Astrocyte (in vitro differentiated cells and primary cell): ENCODE results near the gene LUZP2. TPM values are rescaled to one million over a fixed set of nuclear protein-coding genes. Genes with fewer than 3 reads are reported as not detected.

ENCODE experiments used
- DNase-seq: peaks from one replicate; pipeline ENCODE4 v3.0.0-alpha.2; 2010; ENCODE audit warnings: low read depth
- FAIRE-seq: peaks from 2 replicates; lab custom pipeline; 2011; peaks lifted over from hg19 to GRCh38; lab: Jason Lieb, UNC
- H2AFZ ChIP-seq: 2 replicates; pipeline ENCODE4 v1.6.0; 2012; ENCODE audit warnings: low read depth, low read length, inconsistent platforms
- H3K27ac ChIP-seq: 2 replicates; pipeline ENCODE4 v1.5.1; 2011; ENCODE audit warnings: low read depth, low read length, inconsistent platforms
- H3K27me3 ChIP-seq: 2 replicates; pipeline ENCODE4 v1.6.0; 2011; ENCODE audit warnings: low read length, inconsistent platforms; ENCODE audit not compliant: insufficient read depth
- H3K36me3 ChIP-seq: 2 replicates; pipeline ENCODE4 v1.5.1; 2011; ENCODE audit warnings: low read length, inconsistent platforms; ENCODE audit not compliant: insufficient read depth
- H3K4me1 ChIP-seq: 2 replicates; pipeline ENCODE4 v1.5.1; 2011; ENCODE audit warnings: low read length, inconsistent platforms; ENCODE audit not compliant: insufficient read depth
- H3K4me2 ChIP-seq: 2 replicates; pipeline ENCODE4 v1.6.0; 2012; ENCODE audit warnings: low read length, inconsistent platforms
- H3K4me3 ChIP-seq: 2 replicates; pipeline ENCODE4 v1.5.1; 2011; ENCODE audit warnings: low read depth, mild to moderate bottlenecking, low read length, inconsistent platforms; ENCODE audit not compliant: insufficient read depth
- H3K79me2 ChIP-seq: 2 replicates; pipeline ENCODE4 v1.6.0; 2012; ENCODE audit warnings: mild to moderate bottlenecking, low read length, inconsistent platforms; ENCODE audit not compliant: insufficient read depth
- H3K9ac ChIP-seq: 2 replicates; pipeline ENCODE4 v1.6.0; 2012; ENCODE audit warnings: mild to moderate bottlenecking, low read length, inconsistent platforms
- H3K9me3 ChIP-seq: 2 replicates; pipeline ENCODE4 v1.5.1; 2012; ENCODE audit warnings: low read depth, mild to moderate bottlenecking, low read length, inconsistent platforms; ENCODE audit not compliant: insufficient read depth
- H4K20me1 ChIP-seq: 2 replicates; pipeline ENCODE4 v1.6.0; 2012; ENCODE audit warnings: low read length, inconsistent platforms; ENCODE audit not compliant: insufficient read depth
- H3K27ac Mint-ChIP-seq: one replicate; pipeline ENCODE4 v1.8.0; 2021; ENCODE audit warnings: mild to moderate bottlenecking, mixed read lengths; ENCODE audit not compliant: unreplicated experiment
- H3K27me3 Mint-ChIP-seq: one replicate; pipeline ENCODE4 v1.8.0; 2021; ENCODE audit warnings: low read depth, mixed read lengths; ENCODE audit not compliant: unreplicated experiment
- H3K36me3 Mint-ChIP-seq: one replicate; pipeline ENCODE4 v1.8.0; 2021; ENCODE audit warnings: low read depth, mixed read lengths; ENCODE audit not compliant: unreplicated experiment
- H3K4me1 Mint-ChIP-seq: one replicate; pipeline ENCODE4 v1.8.0; 2021; ENCODE audit warnings: low read depth, mixed read lengths; ENCODE audit not compliant: unreplicated experiment
- H3K4me3 Mint-ChIP-seq: one replicate; pipeline ENCODE4 v1.8.0; 2021; ENCODE audit warnings: mild to moderate bottlenecking, moderate library complexity, mixed read lengths; ENCODE audit not compliant: unreplicated experiment
- H3K9me3 Mint-ChIP-seq: one replicate; pipeline ENCODE4 v1.8.0; 2021; ENCODE audit warnings: mild to moderate bottlenecking, mixed read lengths; ENCODE audit not compliant: unreplicated experiment
- EZH2 ChIP-seq: IDR thresholded peaks from 2 replicates; pipeline ENCODE4 v1.6.1; 2012; ENCODE audit warnings: mild to moderate bottlenecking, low read length, inconsistent platforms; ENCODE audit not compliant: insufficient read depth
- total RNA-seq: library from RNA; stranded (reverse); gene quantifications from 2 replicates; pipeline ENCODE4 v1.2.1, GENCODE V29; 2021
- TF ChIP-seq, protein P1 (sequence below): IDR thresholded peaks from 2 replicates; pipeline ENCODE4 v1.5.1; 2011; ENCODE audit warnings: low read depth, mild to moderate bottlenecking, inconsistent platforms, low read length, moderate library complexity; ENCODE audit not compliant: insufficient read depth

Gene LUZP2
- total RNA-seq, 1 donor from 2014 or later = 2.3 TPM

DNA sequence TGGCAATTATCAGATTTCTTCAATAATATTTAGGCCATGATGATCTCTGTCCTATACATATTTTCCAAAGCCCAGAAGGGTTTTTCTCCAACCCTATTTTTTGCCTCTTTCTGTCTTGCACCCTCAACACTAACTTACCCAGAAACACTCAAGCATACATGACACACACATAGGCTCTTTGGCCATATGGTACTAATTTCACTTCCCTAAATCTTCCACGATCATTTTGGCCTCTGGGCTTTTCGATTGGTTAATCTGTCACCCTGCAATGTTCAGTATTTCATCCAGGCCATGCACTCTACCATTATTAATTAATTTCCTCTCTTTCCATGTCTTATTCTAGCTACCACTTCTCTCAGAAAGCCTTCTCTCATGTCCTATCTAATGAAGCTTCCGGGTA is 59.8 kb downstream of the LUZP2 start:
- no peaks in the 10 kb centered on the region for H3K4me1 ChIP-seq
- Mint-ChIP-seq H3K36me3 (no peaks in the 10 kb centered on the region), H3K4me1 (no peaks in the 10 kb centered on the region), H3K4me3 (no peak overlapping the region), H3K27me3 (no peaks in the 10 kb centered on the region), H3K9me3 (no peaks in the 10 kb centered on the region), H3K27ac (no peak overlapping the region)
- H3K4me3 ChIP-seq = no peak overlapping the region
- no peak for DNase-seq
- H3K27ac ChIP-seq = no peak overlapping the region
- no peaks in the 10 kb centered on the region for H4K20me1 ChIP-seq
- H3K9ac ChIP-seq = no peak overlapping the region
- FAIRE-seq = no peak
- no peaks in the 10 kb centered on the region for H3K79me2 ChIP-seq
- no peak overlapping the region for H2AFZ ChIP-seq
- no peaks in the 10 kb centered on the region for H3K9me3 ChIP-seq
- no peak overlapping the region for H3K4me2 ChIP-seq
- H3K27me3 ChIP-seq = no peaks in the 10 kb centered on the region
- no peak for TF ChIP-seq EZH2
- TF ChIP-seq, protein P1, sequence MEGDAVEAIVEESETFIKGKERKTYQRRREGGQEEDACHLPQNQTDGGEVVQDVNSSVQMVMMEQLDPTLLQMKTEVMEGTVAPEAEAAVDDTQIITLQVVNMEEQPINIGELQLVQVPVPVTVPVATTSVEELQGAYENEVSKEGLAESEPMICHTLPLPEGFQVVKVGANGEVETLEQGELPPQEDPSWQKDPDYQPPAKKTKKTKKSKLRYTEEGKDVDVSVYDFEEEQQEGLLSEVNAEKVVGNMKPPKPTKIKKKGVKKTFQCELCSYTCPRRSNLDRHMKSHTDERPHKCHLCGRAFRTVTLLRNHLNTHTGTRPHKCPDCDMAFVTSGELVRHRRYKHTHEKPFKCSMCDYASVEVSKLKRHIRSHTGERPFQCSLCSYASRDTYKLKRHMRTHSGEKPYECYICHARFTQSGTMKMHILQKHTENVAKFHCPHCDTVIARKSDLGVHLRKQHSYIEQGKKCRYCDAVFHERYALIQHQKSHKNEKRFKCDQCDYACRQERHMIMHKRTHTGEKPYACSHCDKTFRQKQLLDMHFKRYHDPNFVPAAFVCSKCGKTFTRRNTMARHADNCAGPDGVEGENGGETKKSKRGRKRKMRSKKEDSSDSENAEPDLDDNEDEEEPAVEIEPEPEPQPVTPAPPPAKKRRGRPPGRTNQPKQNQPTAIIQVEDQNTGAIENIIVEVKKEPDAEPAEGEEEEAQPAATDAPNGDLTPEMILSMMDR = no peak
- H3K36me3 ChIP-seq = no peaks in the 10 kb centered on the region

DNA sequence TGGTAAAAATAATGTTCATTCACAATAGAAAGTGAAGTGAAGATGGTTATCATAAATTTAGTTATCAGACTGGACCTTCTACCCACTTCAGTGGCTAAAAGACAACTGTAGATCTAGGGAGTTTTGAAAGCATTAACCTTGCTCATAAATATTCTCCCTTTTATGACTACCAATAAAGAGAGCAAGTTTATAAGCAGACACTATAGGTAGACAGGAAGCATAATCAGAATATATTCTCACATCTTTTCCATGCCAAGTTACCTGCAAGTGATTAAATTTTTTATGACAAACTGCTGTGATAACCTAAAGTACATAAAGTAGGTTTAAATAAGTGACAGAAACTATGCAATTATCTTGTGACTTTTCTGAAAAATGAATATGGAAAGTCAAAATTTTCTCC is 62.5 kb downstream of the LUZP2 start:
- Mint-ChIP-seq H3K9me3 (no peaks in the 10 kb centered on the region), H3K4me1 (no peaks in the 10 kb centered on the region), H3K27me3 (no peaks in the 10 kb centered on the region), H3K27ac (no peak overlapping the region), H3K36me3 (no peaks in the 10 kb centered on the region), H3K4me3 (no peak overlapping the region)
- Histone ChIP-seq H3K9ac (no peak overlapping the region), H3K4me3 (no peak overlapping the region), H4K20me1 (no peaks in the 10 kb centered on the region), H3K4me2 (no peak overlapping the region), H3K27me3 (no peaks in the 10 kb centered on the region), H3K27ac (no peak overlapping the region), H3K9me3 (no peaks in the 10 kb centered on the region), H2AFZ (no peak overlapping the region), H3K79me2 (no peaks in the 10 kb centered on the region), H3K4me1 (no peaks in the 10 kb centered on the region), H3K36me3 (no peaks in the 10 kb centered on the region)
- FAIRE-seq = no peak
- TF ChIP-seq, protein P1 = no peak
- no peak for TF ChIP-seq EZH2
- DNase-seq = no peak

DNA sequence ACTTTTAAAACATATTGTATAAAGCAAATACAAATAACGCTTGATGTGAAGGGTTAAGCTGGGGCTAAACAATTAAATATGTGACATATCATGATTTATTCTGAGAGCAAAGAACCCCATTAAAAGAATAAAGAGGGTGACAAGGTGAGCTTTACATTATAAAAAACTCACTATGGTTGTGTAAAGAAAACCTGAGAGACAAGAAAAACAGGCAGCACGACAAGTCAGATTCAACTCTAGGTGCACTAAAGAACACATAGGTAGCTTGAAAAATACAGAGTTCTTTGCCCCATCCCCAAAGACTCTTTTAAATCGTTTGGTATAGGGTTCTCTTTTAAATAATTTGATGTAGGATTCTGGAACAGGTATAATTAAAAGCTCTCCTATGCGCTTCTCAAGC is 63.5 kb downstream of the LUZP2 start:
- H3K4me1 Mint-ChIP-seq = no peaks in the 10 kb centered on the region
- no peak overlapping the region for H3K4me2 ChIP-seq
- H3K27me3 Mint-ChIP-seq = no peaks in the 10 kb centered on the region
- no peak overlapping the region for H3K4me3 ChIP-seq
- TF ChIP-seq EZH2 = no peak
- TF ChIP-seq, protein P1 = no peak
- no peaks in the 10 kb centered on the region for H3K36me3 Mint-ChIP-seq
- H3K9me3 Mint-ChIP-seq = no peaks in the 10 kb centered on the region
- H3K27ac ChIP-seq = no peak overlapping the region
- no peak overlapping the region for H3K4me3 Mint-ChIP-seq
- H3K4me1 ChIP-seq = no peaks in the 10 kb centered on the region
- no peak overlapping the region for H3K9ac ChIP-seq
- FAIRE-seq (no peak), DNase-seq (no peak)
- no peaks in the 10 kb centered on the region for H3K36me3 ChIP-seq
- H3K27me3 ChIP-seq = no peaks in the 10 kb centered on the region
- no peaks in the 10 kb centered on the region for H3K79me2 ChIP-seq
- no peak overlapping the region for H2AFZ ChIP-seq
- H3K27ac Mint-ChIP-seq = no peak overlapping the region
- no peaks in the 10 kb centered on the region for H4K20me1 ChIP-seq
- no peaks in the 10 kb centered on the region for H3K9me3 ChIP-seq
